ENCODE measurements around the gene OPCML. TPM values are rescaled to one million over a fixed set of nuclear protein-coding genes. Genes with fewer than 3 reads are reported as not detected.
"Not testable (repeated sequence)": the region's sequence is repeated elsewhere in the genome, so short reads cannot be mapped to it uniquely, and the experiment has no call there.

Gene OPCML
- total and polyA plus RNA-seq, 2 experiments from 2014 or later, result 1.2 to 4.4 TPM

- no peaks in the 10 kb centered on the region for H4K20me1 ChIP-seq (replicated peaks; ENCODE audit: insufficient read depth)
- Mint-ChIP-seq H3K27me3 (ENCODE audit: insufficient read depth, low read depth, poor library complexity) (no peaks in the 10 kb centered on the region), H3K36me3 (ENCODE audit: low read depth) (no peaks in the 10 kb centered on the region), H3K27ac (no peak overlapping the region), H3K9me3 (no peaks in the 10 kb centered on the region), H3K4me1 (no peaks in the 10 kb centered on the region), H3K4me3 (no peak overlapping the region)
- DNase-seq (ENCODE audit: low spot score), result no peak
- H3F3A ChIP-seq (replicated peaks; ENCODE audit: low read depth), result no peaks in the 10 kb centered on the region
- H2AFZ ChIP-seq, result no peak overlapping the region
- no peak overlapping the region for H3K27ac ChIP-seq (ENCODE audit: low read depth)
- peaks cover 6% of the 10 kb centered on the region; the same call in 1 of the 2 replicates for H3K9me2 ChIP-seq (ENCODE audit: insufficient read depth)
- TF ChIP-seq NANOG (IDR thresholded peaks at IDR 0.05; ENCODE audit: borderline replicate concordance), result no peak
- no peak for TF ChIP-seq STAT1 (IDR thresholded peaks at IDR 0.05; ENCODE audit: unreplicated experiment)
- TF ChIP-seq CREB1 (CRISPR knock-in tag; IDR thresholded peaks at IDR 0.05; ENCODE audit: low read depth), result no peak
- TF ChIP-seq ZNF462 (CRISPR knock-in tag; IDR thresholded peaks at IDR 0.05), result no peak
- peak in 1 of 2 experiments; percentile 14; a peak in 1 of 4 replicates for TF ChIP-seq CTCF (conservative IDR thresholded peaks at IDR 0.05; ENCODE audit: low read depth in 2 of 2)
- TF ChIP-seq JUNB (IDR thresholded peaks at IDR 0.05; ENCODE audit: unreplicated experiment), result no peak
- TF ChIP-seq EZH2phosphoT487 (IDR thresholded peaks at IDR 0.05; ENCODE audit: unreplicated experiment), result no peak
- H3K79me2 ChIP-seq (replicated peaks; ENCODE audit: insufficient read depth), result no peaks in the 10 kb centered on the region
- ATAC-seq, result no peak
- no peaks in the 10 kb centered on the region for H3K27me3 ChIP-seq (ENCODE audit: insufficient read depth)
- H3K4me3 ChIP-seq, result no peak overlapping the region
- no peaks in the 10 kb centered on the region for H3K36me3 ChIP-seq (ENCODE audit: insufficient read depth)
- no peak overlapping the region for H3K4me2 ChIP-seq
- H3K4me1 ChIP-seq (ENCODE audit: insufficient read depth), result no peaks in the 10 kb centered on the region
Observed at GRCh38 chr11:132373405-132374143, 1158.7 kb downstream of the OPCML start.

- not testable (repeated sequence) for H3K9me2 ChIP-seq (ENCODE audit: insufficient read depth); H3K4me1 Mint-ChIP-seq; H3K4me2 ChIP-seq; H3F3A ChIP-seq (replicated peaks; ENCODE audit: low read depth); H3K36me3 ChIP-seq (ENCODE audit: insufficient read depth); H3K27me3 ChIP-seq (ENCODE audit: insufficient read depth); H3K79me2 ChIP-seq (replicated peaks; ENCODE audit: insufficient read depth); H3K4me1 ChIP-seq (ENCODE audit: insufficient read depth); H4K20me1 ChIP-seq (replicated peaks; ENCODE audit: insufficient read depth); DNase-seq (ENCODE audit: low spot score); H3K9me3 Mint-ChIP-seq; H3K27me3 Mint-ChIP-seq (ENCODE audit: insufficient read depth, low read depth, poor library complexity); ATAC-seq; H2AFZ ChIP-seq; H3K36me3 Mint-ChIP-seq (ENCODE audit: low read depth); H3K4me3 Mint-ChIP-seq; H3K27ac ChIP-seq (ENCODE audit: low read depth); H3K27ac Mint-ChIP-seq; H3K4me3 ChIP-seq
Observed at GRCh38 chr11:132370114-132370513, 1162.2 kb downstream of the OPCML start.

All from GM23338 (cell line).